Measurements from ENCODE around the gene ZBTB20. TPM values are rescaled to one million over a fixed set of nuclear protein-coding genes. Genes with fewer than 3 reads are reported as not detected.
"Not testable (repeated sequence)": the region's sequence is repeated elsewhere in the genome, so short reads cannot be mapped to it uniquely, and the experiment has no call there.

The ZBTB20 gene
- total RNA-seq, 1 experiment from 2014 or later, result 0.10 TPM

GRCh38 chr3:114714957-114715460 lies 432.1 kb downstream of the ZBTB20 start:
- DNase-seq (ENCODE audit: low spot score), result no peak
- in situ Hi-C loops (cut with HindIII; ENCODE audit: low sequenced_read_pairs), result no loop called here

GRCh38 chr3:114714237-114714636 lies 432.9 kb downstream of the ZBTB20 start:
- peak; percentile 37 for DNase-seq (ENCODE audit: low spot score)
- in situ Hi-C loops (cut with HindIII; ENCODE audit: low sequenced_read_pairs), result no loop called here

GRCh38 chr3:114712728-114713492 lies 434.2 kb downstream of the ZBTB20 start:
- DNase-seq (ENCODE audit: low spot score), result no peak
- in situ Hi-C loops (cut with HindIII; ENCODE audit: low sequenced_read_pairs), result no loop called here

GRCh38 chr3:114711321-114711886 lies 435.7 kb downstream of the ZBTB20 start:
- DNase-seq (ENCODE audit: low spot score), result no peak
- in situ Hi-C loops (cut with HindIII; ENCODE audit: low sequenced_read_pairs), result no loop called here

- in situ Hi-C loops (cut with HindIII; ENCODE audit: low sequenced_read_pairs), result no loop called here
- DNase-seq (ENCODE audit: low spot score), result no peak
Observed at GRCh38 chr3:114709102-114709501, 438.0 kb downstream of the ZBTB20 start.

- DNase-seq (ENCODE audit: low spot score), result no peak
- in situ Hi-C loops (cut with HindIII; ENCODE audit: low sequenced_read_pairs), result no loop called here
Observed at GRCh38 chr3:114707252-114707860, 439.7 kb downstream of the ZBTB20 start.

GRCh38 chr3:114706591-114707232 lies 440.4 kb downstream of the ZBTB20 start:
- DNase-seq (ENCODE audit: low spot score), result no peak
- in situ Hi-C loops (cut with HindIII; ENCODE audit: low sequenced_read_pairs), result no loop called here

GRCh38 chr3:114700637-114701234 lies 446.4 kb downstream of the ZBTB20 start:
- no peak for DNase-seq (ENCODE audit: low spot score)

GRCh38 chr3:114698146-114699105 lies 448.7 kb downstream of the ZBTB20 start:
- no peak for DNase-seq (ENCODE audit: low spot score)
- in situ Hi-C loops (cut with HindIII; ENCODE audit: low sequenced_read_pairs), result no loop called here

More at GRCh38 chr3:114700637-114701234, 446.4 kb downstream of the ZBTB20 start:
- in situ Hi-C loops (cut with HindIII; ENCODE audit: low sequenced_read_pairs), result no loop called here

GRCh38 chr3:114697401-114697800 lies 449.7 kb downstream of the ZBTB20 start:
- in situ Hi-C loops (cut with HindIII; ENCODE audit: low sequenced_read_pairs), result no loop called here
- no peak for DNase-seq (ENCODE audit: low spot score)

GRCh38 chr3:114694251-114694650 lies 452.8 kb downstream of the ZBTB20 start:
- DNase-seq (ENCODE audit: low spot score), result no peak
- in situ Hi-C loops (cut with HindIII; ENCODE audit: low sequenced_read_pairs), result no loop called here

GRCh38 chr3:114691871-114692270 lies 455.2 kb downstream of the ZBTB20 start:
- no peak for DNase-seq (ENCODE audit: low spot score)
- in situ Hi-C loops (cut with HindIII; ENCODE audit: low sequenced_read_pairs), result no loop called here

- in situ Hi-C loops (cut with HindIII; ENCODE audit: low sequenced_read_pairs), result no loop called here
- no peak for DNase-seq (ENCODE audit: low spot score)
Observed at GRCh38 chr3:114690911-114691310, 456.2 kb downstream of the ZBTB20 start.

- in situ Hi-C loops (cut with HindIII; ENCODE audit: low sequenced_read_pairs), result no loop called here
- DNase-seq (ENCODE audit: low spot score), result no peak
Observed at GRCh38 chr3:114687151-114687550, 459.9 kb downstream of the ZBTB20 start.

GRCh38 chr3:114686621-114687020 lies 460.5 kb downstream of the ZBTB20 start:
- no peak for DNase-seq (ENCODE audit: low spot score)
- in situ Hi-C loops (cut with HindIII; ENCODE audit: low sequenced_read_pairs), result no loop called here

GRCh38 chr3:114685161-114685560 lies 461.9 kb downstream of the ZBTB20 start:
- no peak for DNase-seq (ENCODE audit: low spot score)
- in situ Hi-C loops (cut with HindIII; ENCODE audit: low sequenced_read_pairs), result no loop called here

- DNase-seq (ENCODE audit: low spot score), result no peak
- in situ Hi-C loops (cut with HindIII; ENCODE audit: low sequenced_read_pairs), result no loop called here
Observed at GRCh38 chr3:114680299-114680698, 466.8 kb downstream of the ZBTB20 start.

- DNase-seq (ENCODE audit: low spot score); in situ Hi-C loops (cut with HindIII; ENCODE audit: low sequenced_read_pairs): not testable (repeated sequence)
Observed at GRCh38 chr3:114679773-114680172, 467.3 kb downstream of the ZBTB20 start.

Measured in G401 (cell line).